GM12878 (cell line): ENCODE measurements around the gene ANKRD62. TPM values are rescaled to one million over a fixed set of nuclear protein-coding genes. Genes with fewer than 3 reads are reported as not detected.
A peak's percentile ranks its signal among the peaks of the same experiment; 100 is the strongest.

Source experiments
- BACH1 ChIP-seq: fragments of 450-650 bp; IDR thresholded peaks from 2 replicates; pipeline ENCODE4 v1.6.1; 2017; ENCODE audit warnings: mild to moderate bottlenecking, borderline replicate concordance
- BCLAF1 ChIP-seq: fragments of 450-650 bp; IDR thresholded peaks from 2 replicates; pipeline ENCODE4 v1.6.1; 2017; ENCODE audit warnings: antibody characterized with exemption, mild to moderate bottlenecking, moderate library complexity
- BMI1 ChIP-seq: fragments of 450-650 bp; IDR thresholded peaks from 2 replicates; pipeline ENCODE4 v1.6.1; 2016; ENCODE audit warnings: mild to moderate bottlenecking, moderate library complexity, borderline replicate concordance
- BRCA1 ChIP-seq: IDR thresholded peaks from 2 replicates; pipeline ENCODE4 v1.6.1; 2011; ENCODE audit warnings: low read depth, low read length, improper control_type of control experiment
- E4F1 ChIP-seq: fragments of 450-650 bp; IDR thresholded peaks from 2 replicates; pipeline ENCODE4 v1.6.1; 2018; ENCODE audit warnings: borderline replicate concordance, mild to moderate bottlenecking; ENCODE audit not compliant: partially characterized antibody
- ETV6 ChIP-seq, 2 experiments: fragments of 450-650 bp in 1 of 2; IDR thresholded peaks in 1 of 2; conservative IDR thresholded peaks in 1 of 2; 2 replicates each; pipeline ENCODE4 v1.6.1; 2014; ENCODE audit warnings: antibody characterized with exemption in 1 of 2, borderline replicate concordance in 1 of 2, low read depth in 1 of 2, mild to moderate bottlenecking in 1 of 2, moderate library complexity in 1 of 2
- HDAC2 ChIP-seq: fragments of 200-600 bp; sonication (generic); IDR thresholded peaks from 2 replicates; pipeline ENCODE4 v1.6.1; 2017
- HDGF ChIP-seq: fragments of 450-650 bp; IDR thresholded peaks from 2 replicates; pipeline ENCODE4 v1.6.1; 2016; ENCODE audit warnings: antibody characterized with exemption
- HSF1 ChIP-seq: fragments of 150-350 bp; IDR thresholded peaks from 2 replicates; pipeline ENCODE4 v1.6.1; 2014; ENCODE audit warnings: mild to moderate bottlenecking, low read depth, low read length
- MTA3 ChIP-seq: IDR thresholded peaks from 2 replicates; pipeline ENCODE4 v1.6.1; 2012; ENCODE audit warnings: low read length, inconsistent platforms, borderline replicate concordance
- MYB ChIP-seq: fragments of 150-350 bp; IDR thresholded peaks from 2 replicates; pipeline ENCODE4 v1.6.1; 2014; ENCODE audit warnings: mild to moderate bottlenecking, low read depth, low read length, borderline replicate concordance
- NBN ChIP-seq: fragments of 450-650 bp; IDR thresholded peaks from 2 replicates; pipeline ENCODE4 v1.6.1; 2016
- NR2F1 ChIP-seq: fragments of 450-650 bp; conservative IDR thresholded peaks from 2 replicates; pipeline ENCODE4 v1.6.1; 2017; ENCODE audit warnings: mild to moderate bottlenecking
- PRDM15 ChIP-seq: fragments of 450-650 bp; formaldehyde crosslinking; IDR thresholded peaks from 2 replicates; pipeline ENCODE4 v1.4.0; 2020; ENCODE audit warnings: mild to moderate bottlenecking, moderate library complexity
- RELA ChIP-seq: fragments of 450-650 bp; IDR thresholded peaks from 2 replicates; pipeline ENCODE4 v1.8.0; 2014; ENCODE audit warnings: borderline replicate concordance; ENCODE audit not compliant: partially characterized antibody
- SP1 ChIP-seq: IDR thresholded peaks from one replicate; pipeline ENCODE4 v1.6.1; 2011; ENCODE audit warnings: low read depth, low read length
- YBX1 ChIP-seq: fragments of 450-650 bp; IDR thresholded peaks from 2 replicates; pipeline ENCODE4 v1.6.1; 2016; ENCODE audit warnings: antibody characterized with exemption
- ZBED1 ChIP-seq: IDR thresholded peaks from 2 replicates; pipeline ENCODE4 v1.6.1; 2016; ENCODE audit warnings: borderline replicate concordance
- ZNF217 ChIP-seq: fragments of 450-650 bp; IDR thresholded peaks from 2 replicates; pipeline ENCODE4 v1.6.1; 2017; ENCODE audit warnings: antibody characterized with exemption, mild to moderate bottlenecking
- polyA plus RNA-seq, 11 experiments: library from polyadenylated mRNA; depleted of rRNA in 4 of 11; unstranded in 6 of 11; stranded (reverse) in 5 of 11; fragments of >200 nt; fragmentation: Nextera tagmentation in 4 of 11; fragmentation: Illumina TruSeq in 1 of 11; extraction: Ambion mirVana in 4 of 11; extraction: Trizol in 1 of 11; gene quantifications; 1 replicate in 1 of 11; 2 replicates in 10 of 11; pipeline versions ENCODE4 v1.2.1 to v1.2.3, GENCODE V29; 2011 to 2016; ENCODE audit warnings: inconsistent platforms in 2 of 11, missing spikeins in 2 of 11, low read depth in 1 of 11
- total RNA-seq, 4 experiments: library from RNA; depleted of rRNA in 3 of 4; stranded (reverse); fragments of >200 nt in 3 of 4; fragmentation: Illumina TruSeq in 1 of 4; extraction: Trizol in 1 of 4; gene quantifications; 2 replicates each; pipeline versions ENCODE4 v1.2.1 to v1.2.3, GENCODE V29; 2013 to 2021

Gene ANKRD62
- total and polyA plus RNA-seq, 10 of the 15 experiments (the other 5 are each of a cell fraction or from before 2014, with no cell fraction given) = not detected

DNA sequence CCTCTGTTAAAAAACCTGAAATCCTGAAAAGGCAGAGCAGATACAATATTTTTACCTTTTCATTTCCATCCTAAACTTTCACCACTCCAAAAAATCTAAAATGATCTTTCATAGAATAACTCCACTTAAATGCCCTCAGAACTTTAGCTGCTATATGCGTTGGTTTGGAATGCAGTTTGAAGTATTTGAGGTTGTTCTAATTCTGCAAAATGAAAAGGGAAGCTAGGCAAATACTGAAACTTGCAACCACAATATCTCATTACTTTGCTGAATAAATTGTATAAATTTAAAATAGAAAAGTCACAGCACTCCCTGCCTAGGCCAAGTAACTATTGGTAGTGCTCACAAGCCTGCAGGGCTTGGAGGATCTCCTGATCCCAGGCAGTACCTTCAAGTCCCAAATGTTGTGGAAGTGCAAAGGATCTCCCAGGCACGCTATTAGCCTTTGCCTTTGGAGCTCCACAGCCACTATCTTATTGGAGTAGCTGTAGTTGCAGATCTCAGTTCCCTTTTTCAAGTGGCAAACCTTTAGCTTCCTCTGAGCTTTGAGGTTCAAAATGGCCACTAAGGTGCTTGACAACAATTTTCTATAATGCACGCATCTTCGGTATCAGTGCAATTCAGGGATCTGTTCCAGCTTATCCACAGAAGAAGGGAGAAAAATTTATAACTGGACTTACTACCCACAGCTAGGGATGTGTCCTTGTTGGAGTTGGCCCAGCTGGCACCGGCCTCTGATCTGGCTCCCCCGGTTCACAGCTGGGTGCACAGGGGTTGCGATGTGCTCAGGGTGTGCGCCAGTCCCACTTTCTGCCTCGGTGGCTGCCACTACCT is 43.4 kb upstream of the ANKRD62 start (continued):
- TF ChIP-seq PRDM15 (CRISPR knock-in tag) (no peak), RELA (no peak), ZNF217 (peak; percentile 79), ETV6 (conservative IDR thresholded peaks at IDR 0.05 in 1 of 2, IDR thresholded peaks at IDR 0.05 in 1 of 2; ENCODE audit: borderline replicate concordance in 1 of 2, low read depth in 1 of 2) (no peak), BCLAF1 (no peak), MTA3 (peak; percentile 45; the same call in 1 of the 2 replicates), BMI1 (0 out of 2 replicates have a peak, but pooled peaks have one; percentile 55), NR2F1 (peak; percentile 47; the same call in 1 of the 2 replicates), NBN (no peak), HSF1 (no peak), MYB (no peak), YBX1 (no peak), ZBED1 (no peak), HDAC2 (no peak), HDGF (no peak), BACH1 (peak; percentile 53; the same call in 1 of the 2 replicates), SP1 (no peak), BRCA1 (no peak), E4F1 (no peak)
